Astrocyte (in vitro differentiated cells and primary cell): Measurements from ENCODE around the gene SSBP3.

Experiments
- CTCF ChIP-seq: IDR thresholded peaks from 2 replicates; pipeline ENCODE4 v1.5.1; 2011; ENCODE audit warnings: low read depth, mild to moderate bottlenecking, inconsistent platforms, low read length, moderate library complexity; ENCODE audit not compliant: insufficient read depth
- EZH2 ChIP-seq: IDR thresholded peaks from 2 replicates; pipeline ENCODE4 v1.6.1; 2012; ENCODE audit warnings: mild to moderate bottlenecking, low read length, inconsistent platforms; ENCODE audit not compliant: insufficient read depth

- TF ChIP-seq CTCF (no peak), EZH2 (no peak)
Observed at GRCh38 chr1:54336116-54336515, 70.1 kb downstream of the SSBP3 start.
